ENCODE results near the gene FAM83G.
"Not testable (repeated sequence)": the region's sequence is repeated elsewhere in the genome, so short reads cannot be mapped to it uniquely, and the experiment has no call there.

The FAM83G gene

GRCh38 chr17:18956021-18956420, 48.5 kb downstream of the FAM83G start:
- H3K9ac ChIP-seq (ENCODE audit: low read depth, low read length, poor library complexity); H3K4ac ChIP-seq (ENCODE audit: low read length); H2BK120ac ChIP-seq (ENCODE audit: low read depth, low read length); H3K36me3 ChIP-seq (replicated peaks in 1 of 2; ENCODE audit: control insufficient read depth in 2 of 2, insufficient read depth in 2 of 2, low read length in 2 of 2); H2AFZ ChIP-seq (ENCODE audit: low read length); H3K79me1 ChIP-seq (ENCODE audit: low read depth, low read length); H2BK5ac ChIP-seq (ENCODE audit: low read length); H2BK12ac ChIP-seq (ENCODE audit: low read length); H3K27ac ChIP-seq (replicated peaks; ENCODE audit: low read length); H3K23ac ChIP-seq (ENCODE audit: low read depth, low read length, poor library complexity); H2AK5ac ChIP-seq (ENCODE audit: low read depth, low read length); DNase-seq (ENCODE audit: low spot score); H3K27me3 ChIP-seq (ENCODE audit: control insufficient read depth in 3 of 3, insufficient read depth in 3 of 3, low read depth in 1 of 3, low read length in 3 of 3); H4K8ac ChIP-seq (ENCODE audit: low read depth, low read length); H3K9me3 ChIP-seq (replicated peaks in 1 of 2; ENCODE audit: control insufficient read depth in 2 of 2, insufficient read depth in 1 of 2, low read depth in 1 of 2, low read length in 2 of 2); H3K14ac ChIP-seq (ENCODE audit: low read length); H4K91ac ChIP-seq (ENCODE audit: low read depth, low read length, poor library complexity); H3K4me2 ChIP-seq (ENCODE audit: insufficient read depth, low read length, poor library complexity, severe bottlenecking); H3K4me3 ChIP-seq (ENCODE audit: low read length in 2 of 2); H3K4me1 ChIP-seq (ENCODE audit: control insufficient read depth in 2 of 2, insufficient read depth in 1 of 2, low read depth in 1 of 2, low read length in 2 of 2); H3K18ac ChIP-seq (ENCODE audit: low read length); H2BK15ac ChIP-seq (ENCODE audit: low read length): not testable (repeated sequence)
- no CpG with 5 or more reads among the region's 6 CpGs for WGBS, 2 donors (ENCODE audit: extremely low coverage in 2 of 2, insufficient read length in 2 of 2, insufficient replicate concordance in 1 of 2)

- H4K91ac ChIP-seq (ENCODE audit: low read depth, low read length, poor library complexity), result no peak overlapping the region
- no CpG with 5 or more reads among the region's 6 CpGs for WGBS, 2 donors (ENCODE audit: extremely low coverage in 2 of 2, insufficient read length in 2 of 2, insufficient replicate concordance in 1 of 2)
- no peak overlapping the region for H3K23ac ChIP-seq (ENCODE audit: low read depth, low read length, poor library complexity)
- H3K27ac ChIP-seq (replicated peaks; ENCODE audit: low read length), result no peak overlapping the region
- H2AK5ac ChIP-seq (ENCODE audit: low read depth, low read length), result no peak overlapping the region
- no peak overlapping the region for H2BK5ac ChIP-seq (ENCODE audit: low read length)
- peaks cover 2% of the 10 kb centered on the region for H3K79me1 ChIP-seq (ENCODE audit: low read depth, low read length)
- H3K18ac ChIP-seq (ENCODE audit: low read length), result no peak overlapping the region
- H3K4me3 ChIP-seq (ENCODE audit: low read length in 2 of 2), result no peak overlapping the region
- no peak overlapping the region for H2BK120ac ChIP-seq (ENCODE audit: low read depth, low read length)
- no peak overlapping the region for H2BK15ac ChIP-seq (ENCODE audit: low read length)
- H3K4ac ChIP-seq (ENCODE audit: low read length), result no peak overlapping the region
- peaks cover 3 to 5% of the 10 kb centered on the region in 2 donors for H3K4me1 ChIP-seq (ENCODE audit: control insufficient read depth in 2 of 2, insufficient read depth in 1 of 2, low read depth in 1 of 2, low read length in 2 of 2)
- no peak overlapping the region for H3K14ac ChIP-seq (ENCODE audit: low read length)
- no peaks in the 10 kb centered on the region for H3K9me3 ChIP-seq (replicated peaks in 1 of 2; ENCODE audit: control insufficient read depth in 2 of 2, insufficient read depth in 1 of 2, low read depth in 1 of 2, low read length in 2 of 2)
- H2BK12ac ChIP-seq (ENCODE audit: low read length), result no peak overlapping the region
- no peak for DNase-seq (ENCODE audit: low spot score)
- no peak overlapping the region for H4K8ac ChIP-seq (ENCODE audit: low read depth, low read length)
- no peak overlapping the region for H3K4me2 ChIP-seq (ENCODE audit: insufficient read depth, low read length, poor library complexity, severe bottlenecking)
- H3K9ac ChIP-seq (ENCODE audit: low read depth, low read length, poor library complexity), result no peak overlapping the region
- no peaks in the 10 kb centered on the region for H3K36me3 ChIP-seq (replicated peaks in 1 of 2; ENCODE audit: control insufficient read depth in 2 of 2, insufficient read depth in 2 of 2, low read length in 2 of 2)
- no peak overlapping the region for H2AFZ ChIP-seq (ENCODE audit: low read length)
- peaks cover 0 to 4% (median 2%) of the 10 kb centered on the region in 3 experiments for H3K27me3 ChIP-seq (ENCODE audit: control insufficient read depth in 3 of 3, insufficient read depth in 3 of 3, low read depth in 1 of 3, low read length in 3 of 3)
Observed at GRCh38 chr17:18955009-18955408, 49.6 kb downstream of the FAM83G start.

DNA sequence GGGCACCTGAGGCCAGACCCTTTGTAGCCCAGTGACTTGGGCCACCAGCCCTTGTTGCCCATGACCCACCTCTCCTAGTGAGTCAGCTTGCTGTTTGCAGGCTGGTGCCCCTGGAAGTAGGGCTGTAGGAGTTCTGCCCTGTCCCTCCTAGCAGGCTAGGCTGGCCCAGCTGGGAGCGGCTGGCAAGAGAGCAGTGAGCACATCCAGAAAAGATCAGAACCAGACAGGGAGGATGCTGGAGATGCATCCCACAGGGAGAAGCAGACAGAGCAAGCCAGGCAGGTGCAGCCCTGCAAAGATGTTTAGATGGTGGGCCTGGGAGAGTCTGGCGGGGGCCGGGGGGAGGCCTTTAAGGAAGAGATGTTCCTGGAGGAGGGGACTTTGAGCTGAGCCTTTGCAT, 50.2 kb downstream of the FAM83G start:
- no peak overlapping the region for H2BK12ac ChIP-seq (ENCODE audit: low read length)

DNA sequence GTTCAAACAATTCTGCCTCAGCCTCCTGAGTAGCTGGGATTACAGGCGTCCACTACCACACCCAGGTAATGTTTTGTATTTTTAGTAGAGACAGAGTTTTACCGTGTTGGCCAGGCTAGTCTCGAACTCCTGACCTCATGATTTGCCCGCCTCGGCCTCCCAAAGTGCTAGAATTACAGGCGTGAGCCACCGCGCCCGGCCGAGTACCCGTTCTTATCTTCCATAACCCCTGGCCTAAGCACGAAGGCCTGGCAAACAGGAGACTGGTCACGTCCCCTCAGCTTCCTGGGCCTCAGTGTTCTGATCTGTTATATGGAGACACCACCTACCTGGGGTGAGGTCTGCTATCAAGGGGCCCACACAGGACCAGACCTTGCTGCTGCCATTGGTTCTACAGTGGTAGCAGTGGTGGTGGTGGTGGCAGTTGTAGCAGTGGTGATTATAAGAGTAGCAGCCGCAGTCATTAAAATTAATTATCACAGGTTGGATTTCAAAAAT, 51.3 kb downstream of the FAM83G start:
- Histone ChIP-seq H2BK120ac (ENCODE audit: low read depth, low read length) (no peak overlapping the region), H3K4ac (ENCODE audit: low read length) (no peak overlapping the region), H3K4me2 (ENCODE audit: insufficient read depth, low read length, poor library complexity, severe bottlenecking) (no peak overlapping the region), H3K4me1 (ENCODE audit: control insufficient read depth in 2 of 2, insufficient read depth in 1 of 2, low read depth in 1 of 2, low read length in 2 of 2) (peaks cover 0 to 3% of the 10 kb centered on the region in 2 donors), H3K18ac (ENCODE audit: low read length) (no peak overlapping the region), H2AFZ (ENCODE audit: low read length) (no peak overlapping the region), H2BK5ac (ENCODE audit: low read length) (no peak overlapping the region), H3K27me3 (ENCODE audit: control insufficient read depth in 3 of 3, insufficient read depth in 3 of 3, low read depth in 1 of 3, low read length in 3 of 3) (peaks cover 0 to 7% (median 2%) of the 10 kb centered on the region in 3 experiments), H3K9me3 (replicated peaks in 1 of 2; ENCODE audit: control insufficient read depth in 2 of 2, insufficient read depth in 1 of 2, low read depth in 1 of 2, low read length in 2 of 2) (no peaks in the 10 kb centered on the region), H3K79me1 (ENCODE audit: low read depth, low read length) (peaks cover 2% of the 10 kb centered on the region), H3K14ac (ENCODE audit: low read length) (no peak overlapping the region), H2BK12ac (ENCODE audit: low read length) (no peak overlapping the region), H4K91ac (ENCODE audit: low read depth, low read length, poor library complexity) (no peak overlapping the region), H3K4me3 (ENCODE audit: low read length in 2 of 2) (no peak overlapping the region), H2AK5ac (ENCODE audit: low read depth, low read length) (no peak overlapping the region), H4K8ac (ENCODE audit: low read depth, low read length) (no peak overlapping the region), H3K27ac (replicated peaks; ENCODE audit: low read length) (no peak overlapping the region), H2BK15ac (ENCODE audit: low read length) (no peak overlapping the region), H3K9ac (ENCODE audit: low read depth, low read length, poor library complexity) (no peak overlapping the region), H3K23ac (ENCODE audit: low read depth, low read length, poor library complexity) (no peak overlapping the region), H3K36me3 (replicated peaks in 1 of 2; ENCODE audit: control insufficient read depth in 2 of 2, insufficient read depth in 2 of 2, low read length in 2 of 2) (no peaks in the 10 kb centered on the region)
- no peak for DNase-seq (ENCODE audit: low spot score)
- WGBS, 2 donors (ENCODE audit: extremely low coverage in 2 of 2, insufficient read length in 2 of 2, insufficient replicate concordance in 1 of 2), result no CpG with 5 or more reads among the region's 14 CpGs

More for the DNA sequence above, 50.2 kb downstream of the FAM83G start:
- no peak overlapping the region for H2AK5ac ChIP-seq (ENCODE audit: low read depth, low read length)
- peaks cover 0 to 7% (median 2%) of the 10 kb centered on the region in 3 experiments for H3K27me3 ChIP-seq (ENCODE audit: control insufficient read depth in 3 of 3, insufficient read depth in 3 of 3, low read depth in 1 of 3, low read length in 3 of 3)
- no peaks in the 10 kb centered on the region for H3K9me3 ChIP-seq (replicated peaks in 1 of 2; ENCODE audit: control insufficient read depth in 2 of 2, insufficient read depth in 1 of 2, low read depth in 1 of 2, low read length in 2 of 2)
- H3K4me2 ChIP-seq (ENCODE audit: insufficient read depth, low read length, poor library complexity, severe bottlenecking), result no peak overlapping the region
- no peak overlapping the region for H3K18ac ChIP-seq (ENCODE audit: low read length)
- no peak overlapping the region for H3K4me3 ChIP-seq (ENCODE audit: low read length in 2 of 2)
- no peak for DNase-seq (ENCODE audit: low spot score)
- no peak overlapping the region for H2BK5ac ChIP-seq (ENCODE audit: low read length)
- no peaks in the 10 kb centered on the region for H3K36me3 ChIP-seq (replicated peaks in 1 of 2; ENCODE audit: control insufficient read depth in 2 of 2, insufficient read depth in 2 of 2, low read length in 2 of 2)
- no peak overlapping the region for H2BK15ac ChIP-seq (ENCODE audit: low read length)
- H3K4ac ChIP-seq (ENCODE audit: low read length), result no peak overlapping the region
- no peak overlapping the region for H2BK120ac ChIP-seq (ENCODE audit: low read depth, low read length)
- no peak overlapping the region for H3K9ac ChIP-seq (ENCODE audit: low read depth, low read length, poor library complexity)
- peaks cover 2% of the 10 kb centered on the region for H3K79me1 ChIP-seq (ENCODE audit: low read depth, low read length)
- H2AFZ ChIP-seq (ENCODE audit: low read length), result no peak overlapping the region
- no peak overlapping the region for H3K14ac ChIP-seq (ENCODE audit: low read length)
- H3K27ac ChIP-seq (replicated peaks; ENCODE audit: low read length), result no peak overlapping the region
- H3K4me1 ChIP-seq (ENCODE audit: control insufficient read depth in 2 of 2, insufficient read depth in 1 of 2, low read depth in 1 of 2, low read length in 2 of 2), result peaks cover 3 to 5% of the 10 kb centered on the region in 2 donors
- WGBS, 2 donors (ENCODE audit: extremely low coverage in 2 of 2, insufficient read length in 2 of 2, insufficient replicate concordance in 1 of 2), result no CpG with 5 or more reads among the region's 3 CpGs
- H3K23ac ChIP-seq (ENCODE audit: low read depth, low read length, poor library complexity), result no peak overlapping the region
- no peak overlapping the region for H4K91ac ChIP-seq (ENCODE audit: low read depth, low read length, poor library complexity)
- no peak overlapping the region for H4K8ac ChIP-seq (ENCODE audit: low read depth, low read length)
